HepG2 (cell line): Measurements from ENCODE around the gene ZKSCAN8. TPM values are rescaled to one million over a fixed set of nuclear protein-coding genes. Genes with fewer than 3 reads are reported as not detected.

Experiments used
- CENPBD1 ChIP-seq: sonication (generic); formaldehyde crosslinking; IDR thresholded peaks from 2 replicates; pipeline ENCODE4 v1.8.0; 2022; ENCODE audit warnings: missing genetic modification reagents, low read depth, mild to moderate bottlenecking, borderline replicate concordance
- ETS1 ChIP-seq: sonication (generic); formaldehyde crosslinking; IDR thresholded peaks from 2 replicates; pipeline ENCODE4 v1.4.0; 2020; ENCODE audit warnings: missing genetic modification reagents
- KDM2A ChIP-seq: sonication (generic); formaldehyde crosslinking; IDR thresholded peaks from 2 replicates; pipeline ENCODE4 v1.4.0; 2020; ENCODE audit warnings: low read depth, missing genetic modification reagents, borderline replicate concordance
- KLF13 ChIP-seq: sonication (generic); formaldehyde crosslinking; IDR thresholded peaks from 2 replicates; pipeline ENCODE4 v1.4.0; 2020; ENCODE audit warnings: mild to moderate bottlenecking, missing genetic modification reagents
- NAIF1 ChIP-seq: sonication (generic); formaldehyde crosslinking; IDR thresholded peaks from 2 replicates; pipeline ENCODE4 v1.5.0; 2020; ENCODE audit warnings: mild to moderate bottlenecking, missing genetic modification reagents, borderline replicate concordance
- NFE2 ChIP-seq: sonication (generic); formaldehyde crosslinking; IDR thresholded peaks from 2 replicates; pipeline ENCODE4 v1.4.0; 2020; ENCODE audit warnings: missing genetic modification reagents
- ONECUT2 ChIP-seq: sonication (generic); formaldehyde crosslinking; IDR thresholded peaks from 2 replicates; pipeline ENCODE4 v1.4.0; 2020; ENCODE audit warnings: missing genetic modification reagents
- PCBP2 ChIP-seq: fragments of 200-400 bp; formaldehyde crosslinking; optimal IDR thresholded peaks from 2 replicates; pipeline ENCODE3; 2018; ENCODE audit warnings: low read length, low read depth; ENCODE audit not compliant: poor library complexity, severe bottlenecking
- PRDM10 ChIP-seq: sonication (generic); formaldehyde crosslinking; IDR thresholded peaks from 2 replicates; pipeline ENCODE4 v1.4.0; 2020; ENCODE audit warnings: low read depth, missing genetic modification reagents
- RELA ChIP-seq: sonication (generic); formaldehyde crosslinking; IDR thresholded peaks from 2 replicates; pipeline ENCODE4 v1.4.0; 2020; ENCODE audit warnings: missing genetic modification reagents
- RFXANK ChIP-seq: IDR thresholded peaks from 2 replicates; pipeline ENCODE4 v1.6.1; 2016
- SALL1 ChIP-seq: sonication (generic); formaldehyde crosslinking; IDR thresholded peaks from 2 replicates; pipeline ENCODE4 v1.8.0; 2022; ENCODE audit warnings: mild to moderate bottlenecking, missing genetic modification reagents
- THAP11 ChIP-seq: IDR thresholded peaks from 2 replicates; pipeline ENCODE4 v1.6.1; 2016; ENCODE audit warnings: missing biosample characterization, missing genetic modification reagents
- ZFY ChIP-seq: sonication (generic); formaldehyde crosslinking; IDR thresholded peaks from 2 replicates; pipeline ENCODE4 v1.4.0; 2020; ENCODE audit warnings: missing genetic modification reagents
- ZKSCAN8 ChIP-seq: IDR thresholded peaks from 2 replicates; pipeline ENCODE4 v1.6.1; 2016; ENCODE audit warnings: borderline replicate concordance, missing genetic modification reagents, missing compliant biosample characterization
- ZNF674 ChIP-seq: sonication (generic); formaldehyde crosslinking; IDR thresholded peaks from 2 replicates; pipeline ENCODE4 v1.5.0; 2020; ENCODE audit warnings: low read depth, mild to moderate bottlenecking, missing genetic modification reagents
- ZXDC ChIP-seq: sonication (generic); formaldehyde crosslinking; IDR thresholded peaks from 2 replicates; pipeline ENCODE4 v1.5.0; 2020; ENCODE audit warnings: mild to moderate bottlenecking, missing genetic modification reagents
- polyA plus RNA-seq, 8 experiments: library from polyadenylated mRNA; depleted of rRNA in 3 of 8; stranded (reverse) in 7 of 8; unstranded in 1 of 8; fragments of >200 nt; fragmentation: Illumina TruSeq in 4 of 8; extraction: Trizol in 4 of 8; gene quantifications; 2 replicates each; pipeline versions ENCODE4 v1.2.1 to v1.2.3, GENCODE V29; 2011 to 2016; ENCODE audit warnings: low read depth in 4 of 8, missing spikeins in 1 of 8, mixed read lengths in 1 of 8; ENCODE audit not compliant: insufficient read depth in 1 of 8
- total RNA-seq, 5 experiments: library from RNA; depleted of rRNA; stranded (reverse); fragments of >200 nt; fragmentation: Illumina TruSeq; extraction: Trizol; gene quantifications; 2 replicates each; pipeline ENCODE4 v1.2.3, GENCODE V29; 2016; ENCODE audit warnings: low read depth in 1 of 5

The ZKSCAN8 gene
- total and polyA plus RNA-seq, 2 of the 13 experiments (the other 11 are each of a cell fraction or from before 2014, with no cell fraction given), result 12.4 to 20.9 TPM

GRCh38 chr6:28161410-28162079, 19.9 kb downstream of the ZKSCAN8 start (continued):
- TF ChIP-seq ONECUT2 (CRISPR knock-in tag) (no peak), RELA (no peak), KDM2A (peak; percentile 94; the same call in 1 of the 2 replicates), ZFY (CRISPR knock-in tag) (peak; percentile 92), CENPBD1 (CRISPR knock-in tag) (no peak), PRDM10 (0 out of 2 replicates have a peak, but pooled peaks have one; percentile 18), ZXDC (CRISPR knock-in tag) (no peak), ZNF674 (no peak), THAP11 (peak; percentile 85), SALL1 (CRISPR knock-in tag) (peak; percentile 76), NAIF1 (CRISPR knock-in tag) (no peak; the same call in 1 of the 2 replicates), ETS1 (CRISPR knock-in tag) (no peak), ZKSCAN8 (CRISPR knock-in tag) (no peak), RFXANK (0 out of 2 replicates have a peak, but pooled peaks have one; percentile 52), KLF13 (peak; percentile 29; the same call in 1 of the 2 replicates), NFE2 (CRISPR knock-in tag) (no peak), PCBP2 (no peak)
